GM12878 (cell line): Measurements from ENCODE around the gene SMG6. TPM values are rescaled to one million over a fixed set of nuclear protein-coding genes. Genes with fewer than 3 reads are reported as not detected.
A peak's percentile ranks its signal among the peaks of the same experiment; 100 is the strongest.

Experiments used
- BHLHE40 ChIP-seq, 2 experiments: fragments of 450-650 bp in 1 of 2; IDR thresholded peaks; 2 replicates each; pipeline ENCODE4 v1.6.1; 2011 to 2017; ENCODE audit warnings: low read depth in 2 of 2, borderline replicate concordance in 1 of 2, improper control_type of control experiment in 1 of 2, low read length in 1 of 2, mild to moderate bottlenecking in 1 of 2
- CUX1 ChIP-seq: IDR thresholded peaks from 2 replicates; pipeline ENCODE4 v1.6.1; 2012; ENCODE audit warnings: improper control_type of control experiment, low read depth, low read length; ENCODE audit not compliant: insufficient replicate concordance
- E4F1 ChIP-seq: fragments of 450-650 bp; IDR thresholded peaks from 2 replicates; pipeline ENCODE4 v1.6.1; 2018; ENCODE audit warnings: borderline replicate concordance, mild to moderate bottlenecking; ENCODE audit not compliant: partially characterized antibody
- IKZF1 ChIP-seq: fragments of 450-650 bp; conservative IDR thresholded peaks from 2 replicates; pipeline ENCODE4 v1.6.1; 2017; ENCODE audit warnings: antibody characterized with exemption, mild to moderate bottlenecking
- MYB ChIP-seq: fragments of 150-350 bp; IDR thresholded peaks from 2 replicates; pipeline ENCODE4 v1.6.1; 2014; ENCODE audit warnings: mild to moderate bottlenecking, low read depth, low read length, borderline replicate concordance
- RELA ChIP-seq: fragments of 450-650 bp; IDR thresholded peaks from 2 replicates; pipeline ENCODE4 v1.8.0; 2014; ENCODE audit warnings: borderline replicate concordance; ENCODE audit not compliant: partially characterized antibody
- SMAD5 ChIP-seq: IDR thresholded peaks from 2 replicates; pipeline ENCODE4 v1.6.1; 2016; ENCODE audit warnings: antibody characterized with exemption, low read depth
- ZBED1 ChIP-seq: IDR thresholded peaks from 2 replicates; pipeline ENCODE4 v1.6.1; 2016; ENCODE audit warnings: borderline replicate concordance
- polyA plus RNA-seq, 11 experiments: library from polyadenylated mRNA; depleted of rRNA in 4 of 11; unstranded in 6 of 11; stranded (reverse) in 5 of 11; fragments of >200 nt; fragmentation: Nextera tagmentation in 4 of 11; fragmentation: Illumina TruSeq in 1 of 11; extraction: Ambion mirVana in 4 of 11; extraction: Trizol in 1 of 11; gene quantifications; 1 replicate in 1 of 11; 2 replicates in 10 of 11; pipeline versions ENCODE4 v1.2.1 to v1.2.3, GENCODE V29; 2011 to 2016; ENCODE audit warnings: inconsistent platforms in 2 of 11, missing spikeins in 2 of 11, low read depth in 1 of 11
- total RNA-seq, 4 experiments: library from RNA; depleted of rRNA in 3 of 4; stranded (reverse); fragments of >200 nt in 3 of 4; fragmentation: Illumina TruSeq in 1 of 4; extraction: Trizol in 1 of 4; gene quantifications; 2 replicates each; pipeline versions ENCODE4 v1.2.1 to v1.2.3, GENCODE V29; 2013 to 2021

Gene SMG6
- total and polyA plus RNA-seq, 10 of the 15 experiments (the other 5 are each of a cell fraction or from before 2014, with no cell fraction given) = 0.58 to 28.7 (median 15.7) TPM

GRCh38 chr17:2266045-2266864, 37.3 kb downstream of the SMG6 start (continued):
- TF ChIP-seq E4F1 (no peak), CUX1 (peak; percentile 70), ZBED1 (peak; percentile 74; the same call in 1 of the 2 replicates), SMAD5 (no peak), MYB (0 out of 2 replicates have a peak, but pooled peaks have one; percentile 47), IKZF1 (peak; percentile 87), RELA (no peak), BHLHE40 (IDR thresholded peaks at IDR 0.05; ENCODE audit: borderline replicate concordance in 1 of 2, low read depth in 2 of 2, low read length in 1 of 2) (peak; percentile 91)
